ENCODE results near the gene KRT7.

GRCh38 chr12:52249511-52250047, 16.5 kb downstream of the KRT7 start:
- TF ChIP-seq, protein P1, sequence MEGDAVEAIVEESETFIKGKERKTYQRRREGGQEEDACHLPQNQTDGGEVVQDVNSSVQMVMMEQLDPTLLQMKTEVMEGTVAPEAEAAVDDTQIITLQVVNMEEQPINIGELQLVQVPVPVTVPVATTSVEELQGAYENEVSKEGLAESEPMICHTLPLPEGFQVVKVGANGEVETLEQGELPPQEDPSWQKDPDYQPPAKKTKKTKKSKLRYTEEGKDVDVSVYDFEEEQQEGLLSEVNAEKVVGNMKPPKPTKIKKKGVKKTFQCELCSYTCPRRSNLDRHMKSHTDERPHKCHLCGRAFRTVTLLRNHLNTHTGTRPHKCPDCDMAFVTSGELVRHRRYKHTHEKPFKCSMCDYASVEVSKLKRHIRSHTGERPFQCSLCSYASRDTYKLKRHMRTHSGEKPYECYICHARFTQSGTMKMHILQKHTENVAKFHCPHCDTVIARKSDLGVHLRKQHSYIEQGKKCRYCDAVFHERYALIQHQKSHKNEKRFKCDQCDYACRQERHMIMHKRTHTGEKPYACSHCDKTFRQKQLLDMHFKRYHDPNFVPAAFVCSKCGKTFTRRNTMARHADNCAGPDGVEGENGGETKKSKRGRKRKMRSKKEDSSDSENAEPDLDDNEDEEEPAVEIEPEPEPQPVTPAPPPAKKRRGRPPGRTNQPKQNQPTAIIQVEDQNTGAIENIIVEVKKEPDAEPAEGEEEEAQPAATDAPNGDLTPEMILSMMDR (IDR thresholded peaks at IDR 0.05; ENCODE audit: insufficient read depth, low read length) = no peak
- TF ChIP-seq REST (IDR thresholded peaks at IDR 0.05; ENCODE audit: insufficient replicate concordance, low read depth) = no peak
- no peak for TF ChIP-seq POLR2AphosphoS5 (IDR thresholded peaks at IDR 0.05; ENCODE audit: low read depth)
